ENCODE measurements around the gene TEX53.

GRCh38 chr9:114633438-114634089, 24.0 kb downstream of the TEX53 start:
- TF ChIP-seq CTCF (conservative IDR thresholded peaks at IDR 0.05; ENCODE audit: low read length) (no peak), EZH2phosphoT487 (IDR thresholded peaks at IDR 0.05; ENCODE audit: borderline replicate concordance, low read depth, low read length) (no peak)

All from OCI-LY7 (cell line).